NCI-H146 treated with DMSO at 0.1 percent for 48 hours (cell line): ENCODE measurements around the gene USPL1.
"Not testable (repeated sequence)": the region's sequence is repeated elsewhere in the genome, so short reads cannot be mapped to it uniquely, and the experiment has no call there.

Source experiments
- DNase-seq: peaks from one replicate; lab custom pipeline; 2025; ENCODE audit not compliant: unreplicated experiment; lab: John Stamatoyannopoulos, UW

USPL1 gene

GRCh38 chr13:30615866-30616541 is 1.7 kb upstream of the USPL1 start:
- no peak for DNase-seq

- peak; percentile 77 for DNase-seq
Measured at GRCh38 chr13:30616927-30617314, 799 bp upstream of the USPL1 start.

GRCh38 chr13:30618186-30618929 is 638 bp downstream of the USPL1 start:
- DNase-seq, result no peak

GRCh38 chr13:30618930-30619279 is 1.2 kb downstream of the USPL1 start:
- no peak for DNase-seq

- DNase-seq, result no peak
Measured at GRCh38 chr13:30619731-30620130, 2.0 kb downstream of the USPL1 start.

GRCh38 chr13:30620941-30621340 is 3.2 kb downstream of the USPL1 start:
- no peak for DNase-seq

GRCh38 chr13:30622551-30622950 is 4.8 kb downstream of the USPL1 start:
- DNase-seq, result no peak

- no peak for DNase-seq
Measured at GRCh38 chr13:30623392-30623791, 5.7 kb downstream of the USPL1 start.

GRCh38 chr13:30624630-30625029 is 6.9 kb downstream of the USPL1 start:
- no peak for DNase-seq

GRCh38 chr13:30629527-30629926 is 11.8 kb downstream of the USPL1 start:
- DNase-seq, result no peak

GRCh38 chr13:30633861-30634260 is 16.1 kb downstream of the USPL1 start:
- no peak for DNase-seq

GRCh38 chr13:30634838-30635237 is 17.1 kb downstream of the USPL1 start:
- DNase-seq, result no peak

GRCh38 chr13:30638301-30638700 is 20.6 kb downstream of the USPL1 start:
- no peak for DNase-seq

GRCh38 chr13:30639671-30640070 is 22.0 kb downstream of the USPL1 start:
- DNase-seq, result no peak

- not testable (repeated sequence) for DNase-seq
Measured at GRCh38 chr13:30641173-30641572, 23.5 kb downstream of the USPL1 start.

GRCh38 chr13:30645629-30646028 is 27.9 kb downstream of the USPL1 start:
- DNase-seq, result no peak

GRCh38 chr13:30647420-30647819 is 29.7 kb downstream of the USPL1 start:
- no peak for DNase-seq

- no peak for DNase-seq
Measured at GRCh38 chr13:30647824-30648521, 30.3 kb downstream of the USPL1 start.

- no peak for DNase-seq
Measured at GRCh38 chr13:30648522-30649012, 30.8 kb downstream of the USPL1 start.

GRCh38 chr13:30651648-30652047 is 33.9 kb downstream of the USPL1 start:
- not testable (repeated sequence) for DNase-seq

- no peak for DNase-seq
Measured at GRCh38 chr13:30652746-30653386, 35.1 kb downstream of the USPL1 start.
